ENCODE data around the gene CREB3L4. TPM values are rescaled to one million over a fixed set of nuclear protein-coding genes. Genes with fewer than 3 reads are reported as not detected.
"Not testable (repeated sequence)": the region's sequence is repeated elsewhere in the genome, so short reads cannot be mapped to it uniquely, and the experiment has no call there.

The CREB3L4 gene
- polyA plus RNA-seq, 1 donor from 2014 or later: 6.5 TPM

GRCh38 chr1:153977250-153978240, 9.8 kb downstream of the CREB3L4 start, which contains the start of gene JTB:
TSS of gene JTB (minus strand) at chr1:153977674. CDS start at chr1:153977252, 422 bp downstream.
- Mint-ChIP-seq H3K36me3 (peaks cover 7% of the 10 kb centered on the region), H3K9me3 (no peaks in the 10 kb centered on the region), H3K4me3 (peak within 1 kb of the TSS; percentile 95 to 99 (median 99)), H3K27me3 (no peaks in the 10 kb centered on the region), H3K4me1 (peaks cover 14 to 34% (median 27%) of the 10 kb centered on the region in 3 donors), H3K27ac (peak within 1 kb of the TSS; percentile 83 to 95 (median 94))

- no peaks in the 10 kb centered on the region for H3K9me3 Mint-ChIP-seq
- H3K27ac Mint-ChIP-seq: peak overlapping the region; percentile 83 to 94 (median 93)
- H3K4me1 Mint-ChIP-seq: peaks cover 14 to 34% (median 27%) of the 10 kb centered on the region in 3 donors
- peak overlapping the region; percentile 95 to 99 (median 99) for H3K4me3 Mint-ChIP-seq
- H3K27me3 Mint-ChIP-seq: no peaks in the 10 kb centered on the region
- peaks cover 2% of the 10 kb centered on the region for H3K36me3 Mint-ChIP-seq
Observed at GRCh38 chr1:153978274-153978909, 10.7 kb downstream of the CREB3L4 start.

GRCh38 chr1:153979091-153979490, 11.4 kb downstream of the CREB3L4 start:
- Mint-ChIP-seq H3K27ac (peak overlapping the region in 1 of 3 donors; percentile 4), H3K4me3 (peak overlapping the region in 2 of 4 donors; percentile 99), H3K4me1 (peaks cover 14 to 33% (median 26%) of the 10 kb centered on the region in 3 donors)
- not testable (repeated sequence) for H3K36me3 Mint-ChIP-seq, H3K9me3 Mint-ChIP-seq, H3K27me3 Mint-ChIP-seq

GRCh38 chr1:153981735-153982134, 14.0 kb downstream of the CREB3L4 start:
- not testable (repeated sequence) for H3K4me3 Mint-ChIP-seq, H3K36me3 Mint-ChIP-seq, H3K9me3 Mint-ChIP-seq, H3K27me3 Mint-ChIP-seq, H3K27ac Mint-ChIP-seq
- H3K4me1 Mint-ChIP-seq: peaks cover 17 to 28% (median 22%) of the 10 kb centered on the region in 3 donors

- H3K27ac Mint-ChIP-seq: peak overlapping the region in 1 of 3 donors; percentile 64
- H3K36me3 Mint-ChIP-seq: no peaks in the 10 kb centered on the region
- no peaks in the 10 kb centered on the region for H3K9me3 Mint-ChIP-seq
- peak overlapping the region in 1 of 4 donors; percentile 38 for H3K4me3 Mint-ChIP-seq
- H3K4me1 Mint-ChIP-seq: peaks cover 17 to 18% (median 18%) of the 10 kb centered on the region in 3 donors
- H3K27me3 Mint-ChIP-seq: no peaks in the 10 kb centered on the region
Observed at GRCh38 chr1:153984123-153984894, 16.6 kb downstream of the CREB3L4 start.

- Mint-ChIP-seq H3K36me3 (no peaks in the 10 kb centered on the region), H3K27ac (peak overlapping the region in 1 of 3 donors; percentile 64), H3K9me3 (peaks cover 0 to 2% (median 0%) of the 10 kb centered on the region in 3 donors)
Observed at GRCh38 chr1:153985341-153985912, 17.7 kb downstream of the CREB3L4 start.

GRCh38 chr1:153985941-153986761, 18.4 kb downstream of the CREB3L4 start, which contains the start of gene RAB13:
TSS of gene RAB13 (minus strand) at chr1:153986339. CDS start at chr1:153986236, 103 bp downstream.
- H3K4me3 Mint-ChIP-seq: peak within 1 kb of the TSS; percentile 67 to 90 (median 84)
- peak within 1 kb of the TSS; percentile 82 to 97 (median 96) for H3K27ac Mint-ChIP-seq
- peaks cover 0 to 2% (median 0%) of the 10 kb centered on the region in 3 donors for H3K9me3 Mint-ChIP-seq
- no peaks in the 10 kb centered on the region for H3K36me3 Mint-ChIP-seq
- H3K27me3 Mint-ChIP-seq: no peaks in the 10 kb centered on the region
- peaks cover 23 to 24% (median 23%) of the 10 kb centered on the region in 3 donors for H3K4me1 Mint-ChIP-seq

More at GRCh38 chr1:153985341-153985912, 17.7 kb downstream of the CREB3L4 start:
- peaks cover 20 to 21% (median 21%) of the 10 kb centered on the region in 3 donors for H3K4me1 Mint-ChIP-seq
- peak overlapping the region; percentile 49 to 87 (median 62) for H3K4me3 Mint-ChIP-seq
- H3K27me3 Mint-ChIP-seq: no peaks in the 10 kb centered on the region

- H3K4me1 Mint-ChIP-seq: peaks cover 31 to 35% (median 31%) of the 10 kb centered on the region in 3 donors
- H3K27ac Mint-ChIP-seq: peak overlapping the region in 2 of 3 donors; percentile 82 to 96
- no peaks in the 10 kb centered on the region for H3K27me3 Mint-ChIP-seq
- no peak overlapping the region for H3K4me3 Mint-ChIP-seq
- peaks cover 0 to 2% (median 0%) of the 10 kb centered on the region in 3 donors for H3K9me3 Mint-ChIP-seq
- peaks cover 2% of the 10 kb centered on the region for H3K36me3 Mint-ChIP-seq
Observed at GRCh38 chr1:153987621-153988020, 19.9 kb downstream of the CREB3L4 start.

GRCh38 chr1:153990468-153991150, 22.9 kb downstream of the CREB3L4 start, which contains the start of gene RPS27:
TSS of gene RPS27 (plus strand) at chr1:153990762. CDS start at chr1:153990797, 35 bp downstream.
- Mint-ChIP-seq H3K36me3 (peaks cover 7% of the 10 kb centered on the region), H3K9me3 (peaks cover 0 to 2% (median 0%) of the 10 kb centered on the region in 3 donors), H3K4me1 (peaks cover 31 to 34% (median 33%) of the 10 kb centered on the region in 3 donors)

GRCh38 chr1:153991151-153991630, 23.5 kb downstream of the CREB3L4 start:
- H3K27me3 Mint-ChIP-seq: no peaks in the 10 kb centered on the region
- H3K36me3 Mint-ChIP-seq: peaks cover 7% of the 10 kb centered on the region
- peaks cover 29 to 32% (median 29%) of the 10 kb centered on the region in 3 donors for H3K4me1 Mint-ChIP-seq
- H3K4me3 Mint-ChIP-seq: peak overlapping the region; percentile 84 to 99 (median 98)
- peak overlapping the region; percentile 85 to 100 (median 99) for H3K27ac Mint-ChIP-seq
- H3K9me3 Mint-ChIP-seq: peaks cover 0 to 2% (median 0%) of the 10 kb centered on the region in 3 donors

More at GRCh38 chr1:153990468-153991150, 22.9 kb downstream of the CREB3L4 start, which contains the start of gene RPS27:
- Mint-ChIP-seq H3K4me3 (peak within 1 kb of the TSS; percentile 84 to 99 (median 98)), H3K27ac (peak within 1 kb of the TSS; percentile 85 to 100 (median 99)), H3K27me3 (no peaks in the 10 kb centered on the region)

- Mint-ChIP-seq H3K27ac (peak overlapping the region; percentile 85 to 100 (median 99)), H3K27me3 (no peaks in the 10 kb centered on the region), H3K4me1 (peaks cover 24 to 28% (median 24%) of the 10 kb centered on the region in 3 donors), H3K4me3 (peak overlapping the region; percentile 84 to 99 (median 98)), H3K9me3 (peaks cover 0 to 2% (median 0%) of the 10 kb centered on the region in 3 donors), H3K36me3 (peaks cover 8% of the 10 kb centered on the region)
Observed at GRCh38 chr1:153991806-153992205, 24.1 kb downstream of the CREB3L4 start.

- Mint-ChIP-seq H3K9me3 (peaks cover 0 to 2% (median 0%) of the 10 kb centered on the region in 3 donors), H3K36me3 (peaks cover 9% of the 10 kb centered on the region), H3K4me1 (peaks cover 18 to 24% (median 18%) of the 10 kb centered on the region in 3 donors), H3K4me3 (peak overlapping the region in 1 of 4 donors; percentile 83), H3K27me3 (no peaks in the 10 kb centered on the region), H3K27ac (peak overlapping the region in 1 of 3 donors; percentile 39)
Observed at GRCh38 chr1:153995202-153995601, 27.5 kb downstream of the CREB3L4 start.
